A549 (cell line): ENCODE results near the gene FGD5. TPM values are rescaled to one million over a fixed set of nuclear protein-coding genes. Genes with fewer than 3 reads are reported as not detected.

ENCODE experiments used
- ATAC-seq, 2 experiments: fragments of 200-7000 bp in 1 of 2; fragments of >200 bp in 1 of 2; cut with Nextera tagmentation in 1 of 2; cut with Tn5 transposase in 1 of 2; 3 replicates each; pipeline versions ENCODE4 v1.8.0 to v1.9.1; 2018 to 2020; ENCODE audit warnings: mild to moderate bottlenecking in 1 of 2, moderate library complexity in 1 of 2
- CTCF ChIA-PET: fragments of 300-600 bp; sonication (Branson Sonifier 250); formaldehyde crosslinking; extraction: SDS; loops from one replicate; lab custom pipeline; 2021; ENCODE audit warnings: antibody characterized with exemption, inconsistent platforms; lab: Yijun Ruan, JAX
- POLR2A ChIA-PET: fragments of 350-600 bp; formaldehyde crosslinking; extraction: SDS; loops from one replicate; lab custom pipeline; 2021; ENCODE audit warnings: antibody characterized with exemption, inconsistent platforms; lab: Yijun Ruan, JAX
- DNase-seq, 2 experiments: peaks; one replicate each; pipeline versions ENCODE4 v3.0.0 to v3.0.0-alpha.2; 2011 to 2016; ENCODE audit warnings: low read depth in 1 of 2, low spot score in 1 of 2
- FAIRE-seq: peaks from 2 replicates; lab custom pipeline; 2011; peaks lifted over from hg19 to GRCh38; lab: Jason Lieb, UNC
- H3K27ac ChIP-seq, 2 experiments: fragments of >200 bp; sonication (Bioruptor Twin); formaldehyde crosslinking; 3 replicates each; pipeline ENCODE4 v1.5.1; 2016 to 2017
- H3K4me1 ChIP-seq: fragments of >200 bp; sonication (Bioruptor Twin); formaldehyde crosslinking; 3 replicates; pipeline ENCODE4 v1.6.1; 2016
- H3K4me2 ChIP-seq: fragments of >200 bp; sonication (Bioruptor Twin); formaldehyde crosslinking; 3 replicates; pipeline ENCODE4 v1.6.1; 2016
- H3K4me3 ChIP-seq: fragments of >200 bp; sonication (Bioruptor Twin); formaldehyde crosslinking; 3 replicates; pipeline ENCODE4 v1.5.1; 2016
- H3K9me3 ChIP-seq: fragments of >200 bp; sonication (Bioruptor Twin); formaldehyde crosslinking; 3 replicates; pipeline ENCODE4 v1.6.1; 2016
- CBX2 ChIP-seq: fragments of 200-600 bp; sonication (generic); IDR thresholded peaks from 2 replicates; pipeline ENCODE4 v1.6.1; 2016; ENCODE audit warnings: low read depth, mild to moderate bottlenecking, borderline replicate concordance
- CEBPB ChIP-seq, 2 experiments: fragments of >200 bp in 1 of 2; sonication (Bioruptor Twin) in 1 of 2; formaldehyde crosslinking in 1 of 2; IDR thresholded peaks; 2 replicates each; pipeline ENCODE4 v1.6.1; 2012 to 2016
- CHD2 ChIP-seq: fragments of 150-350 bp; IDR thresholded peaks from 2 replicates; pipeline ENCODE4 v1.6.1; 2014; ENCODE audit warnings: low read length; ENCODE audit not compliant: partially characterized antibody
- EP300 ChIP-seq, 2 experiments: fragments of >200 bp; sonication (Bioruptor Twin); formaldehyde crosslinking; IDR thresholded peaks; 2 replicates in 1 of 2; 3 replicates in 1 of 2; pipeline ENCODE4 v1.6.1; 2016 to 2017
- GATA3 ChIP-seq: IDR thresholded peaks from 2 replicates; pipeline ENCODE4 v1.6.1; 2012; ENCODE audit warnings: borderline replicate concordance
- HEYL ChIP-seq: fragments of 250-450 bp; sonication (Bioruptor Pico); IDR thresholded peaks from 2 replicates; pipeline ENCODE4 v1.8.0; 2021; ENCODE audit warnings: mild to moderate bottlenecking, moderate library complexity
- HOXB13 ChIP-seq: fragments of 250-450 bp; sonication (Bioruptor Pico); IDR thresholded peaks from 2 replicates; pipeline ENCODE4 v1.5.0; 2020; ENCODE audit warnings: low read depth, mild to moderate bottlenecking, moderate library complexity
- JUNB ChIP-seq: fragments of >200 bp; sonication (Bioruptor Twin); formaldehyde crosslinking; IDR thresholded peaks from 2 replicates; pipeline ENCODE4 v1.6.1; 2016
- NFE2L2 ChIP-seq: fragments of 150-350 bp; conservative IDR thresholded peaks from 2 replicates; pipeline ENCODE4 v1.6.1; 2014; ENCODE audit warnings: low read length
- NPAS2 ChIP-seq: fragments of 250-450 bp; sonication (Bioruptor Pico); IDR thresholded peaks from 2 replicates; pipeline ENCODE4 v1.8.0; 2022; ENCODE audit warnings: mild to moderate bottlenecking, moderate library complexity, borderline replicate concordance
- POLR2AphosphoS2 ChIP-seq: conservative IDR thresholded peaks from 2 replicates; pipeline ENCODE4 v1.6.1; 2012; ENCODE audit warnings: low read length, improper control_type of control experiment, inconsistent platforms
- RARB ChIP-seq: fragments of 250-450 bp; sonication (Bioruptor Pico); IDR thresholded peaks from 2 replicates; pipeline ENCODE4 v1.8.0; 2021; ENCODE audit warnings: mild to moderate bottlenecking, moderate library complexity
- RFX5 ChIP-seq: fragments of 450-650 bp; IDR thresholded peaks from 2 replicates; pipeline ENCODE4 v1.7.1; 2014; ENCODE audit warnings: antibody characterized with exemption, mild to moderate bottlenecking, moderate library complexity
- SREBF2 ChIP-seq: fragments of 450-650 bp; IDR thresholded peaks from 2 replicates; pipeline ENCODE4 v1.6.1; 2014; ENCODE audit warnings: mild to moderate bottlenecking, moderate library complexity
- ZFP36 ChIP-seq: fragments of 450-650 bp; IDR thresholded peaks from 2 replicates; pipeline ENCODE4 v1.6.1; 2014; ENCODE audit warnings: borderline replicate concordance; ENCODE audit not compliant: partially characterized antibody
- ZNF302 ChIP-seq: fragments of 250-450 bp; sonication (Bioruptor Pico); IDR thresholded peaks from 2 replicates; pipeline ENCODE4 v1.9.0; 2021; ENCODE audit warnings: inconsistent platforms, mild to moderate bottlenecking, moderate library complexity
- ZSCAN20 ChIP-seq: fragments of 250-450 bp; sonication (Bioruptor Pico); IDR thresholded peaks from 2 replicates; pipeline ENCODE4 v1.8.0; 2022; ENCODE audit warnings: mild to moderate bottlenecking, moderate library complexity
- whole genome bisulfite sequencing: methylation state at CpG from one replicate; pipeline ENCODE4 v1.1.6; 2017; ENCODE audit errors: missing lambda C conversion rate; 5-methylcytosine and 5-hydroxymethylcytosine counted together
- polyA plus RNA-seq, 4 experiments: library from polyadenylated mRNA; depleted of rRNA in 3 of 4; stranded (reverse); fragments of >200 nt; fragmentation: RNase III in 1 of 4; extraction: RNeasy Plus Mini Kit Qiagen cat#74134 plus additional on column Dnase treatment in 1 of 4; gene quantifications; 2 replicates in 3 of 4; 3 replicates in 1 of 4; pipeline ENCODE4 v1.2.3, GENCODE V29; 2011 to 2017
- TF ChIP-seq, protein P1 (sequence below): fragments of >200 bp; sonication (Bioruptor Twin); formaldehyde crosslinking; IDR thresholded peaks from 3 replicates; pipeline ENCODE4 v1.6.1; 2016
- TF ChIP-seq, protein P2 (sequence below): IDR thresholded peaks from 2 replicates; pipeline ENCODE4 v1.6.1; 2012
- TF ChIP-seq, protein P3 (sequence below): fragments of 250-450 bp; sonication (Bioruptor Pico); IDR thresholded peaks from 2 replicates; pipeline ENCODE4 v1.5.0; 2021; ENCODE audit warnings: mild to moderate bottlenecking, moderate library complexity, borderline replicate concordance

Gene FGD5
- polyA plus RNA-seq, 2 of the 4 experiments (the other 2 are of a cell fraction) = 0.16 TPM; not detected in 1

DNA sequence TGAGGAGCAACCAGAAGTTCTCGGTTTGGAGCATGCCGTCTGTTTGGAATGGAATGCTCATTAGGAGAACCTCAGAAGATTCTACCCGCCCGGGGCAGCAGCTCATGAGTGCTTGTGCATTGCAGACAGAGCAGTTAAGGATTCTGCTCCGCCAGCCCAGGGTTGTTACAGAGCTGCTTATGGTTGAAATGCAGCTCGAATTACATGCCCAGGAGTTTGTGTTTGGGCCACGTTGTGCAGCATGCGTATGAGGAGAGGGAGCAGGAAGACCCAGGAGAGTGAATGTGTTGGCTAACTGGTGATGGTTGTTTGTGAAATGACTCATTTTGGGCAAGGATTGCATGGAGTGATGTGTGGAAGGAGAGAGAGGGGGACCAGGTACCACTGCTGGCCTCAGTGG lies 9.0 kb downstream of the FGD5 start (continued):
- TF ChIP-seq RARB (CRISPR knock-in tag) (no peak), NFE2L2 (no peak), HEYL (CRISPR knock-in tag) (no peak), EP300 (IDR thresholded peaks at IDR 0.05) (no peak), SREBF2 (no peak)

DNA sequence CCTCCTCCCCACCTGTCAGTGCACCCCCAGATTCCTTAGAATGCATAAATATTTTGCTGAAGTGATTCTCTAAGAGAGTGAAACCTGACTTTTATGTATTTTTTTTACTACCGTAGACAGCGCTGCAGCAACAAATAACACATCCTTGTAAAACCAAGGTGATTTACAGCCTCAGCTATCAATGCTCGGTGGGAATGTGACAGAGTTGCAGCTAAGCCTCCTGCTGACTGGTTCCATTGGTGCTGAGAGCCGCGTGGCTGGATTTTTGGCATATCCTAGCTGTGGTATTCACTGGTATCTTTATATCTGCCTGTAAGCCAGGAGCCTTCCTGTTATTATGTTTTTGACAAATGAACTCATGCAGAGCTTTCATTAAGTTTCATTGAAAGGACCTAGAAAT lies 11.0 kb downstream of the FGD5 start:
- Histone ChIP-seq H3K4me2 (no peak overlapping the region), H3K4me1 (no peaks in the 10 kb centered on the region), H3K4me3 (no peak overlapping the region), H3K9me3 (no peaks in the 10 kb centered on the region), H3K27ac (no peak overlapping the region)
- ChIA-PET POLR2A (no interaction called here), CTCF (interaction anchor here (1.2 kb wide), 1 partner anchor 8 kb away, joined by 3 read pairs; no protein-coding TSS in a partner anchor)
- no peak for TF ChIP-seq NPAS2 (CRISPR knock-in tag)
- no peak for TF ChIP-seq ZSCAN20 (CRISPR knock-in tag)
- TF ChIP-seq EP300 (IDR thresholded peaks at IDR 0.05) = no peak
- no peak for TF ChIP-seq GATA3
- TF ChIP-seq, protein P1, sequence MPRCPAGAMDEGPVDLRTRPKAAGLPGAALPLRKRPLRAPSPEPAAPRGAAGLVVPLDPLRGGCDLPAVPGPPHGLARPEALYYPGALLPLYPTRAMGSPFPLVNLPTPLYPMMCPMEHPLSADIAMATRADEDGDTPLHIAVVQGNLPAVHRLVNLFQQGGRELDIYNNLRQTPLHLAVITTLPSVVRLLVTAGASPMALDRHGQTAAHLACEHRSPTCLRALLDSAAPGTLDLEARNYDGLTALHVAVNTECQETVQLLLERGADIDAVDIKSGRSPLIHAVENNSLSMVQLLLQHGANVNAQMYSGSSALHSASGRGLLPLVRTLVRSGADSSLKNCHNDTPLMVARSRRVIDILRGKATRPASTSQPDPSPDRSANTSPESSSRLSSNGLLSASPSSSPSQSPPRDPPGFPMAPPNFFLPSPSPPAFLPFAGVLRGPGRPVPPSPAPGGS = no peak
- TF ChIP-seq HOXB13 (CRISPR knock-in tag) = no peak
- TF ChIP-seq JUNB = no peak
- no peak for TF ChIP-seq POLR2AphosphoS2
- ATAC-seq (no peak), DNase-seq (no peak), FAIRE-seq (no peak)
- 52% methylated on average over 5 of the region's 5 CpGs for WGBS

DNA sequence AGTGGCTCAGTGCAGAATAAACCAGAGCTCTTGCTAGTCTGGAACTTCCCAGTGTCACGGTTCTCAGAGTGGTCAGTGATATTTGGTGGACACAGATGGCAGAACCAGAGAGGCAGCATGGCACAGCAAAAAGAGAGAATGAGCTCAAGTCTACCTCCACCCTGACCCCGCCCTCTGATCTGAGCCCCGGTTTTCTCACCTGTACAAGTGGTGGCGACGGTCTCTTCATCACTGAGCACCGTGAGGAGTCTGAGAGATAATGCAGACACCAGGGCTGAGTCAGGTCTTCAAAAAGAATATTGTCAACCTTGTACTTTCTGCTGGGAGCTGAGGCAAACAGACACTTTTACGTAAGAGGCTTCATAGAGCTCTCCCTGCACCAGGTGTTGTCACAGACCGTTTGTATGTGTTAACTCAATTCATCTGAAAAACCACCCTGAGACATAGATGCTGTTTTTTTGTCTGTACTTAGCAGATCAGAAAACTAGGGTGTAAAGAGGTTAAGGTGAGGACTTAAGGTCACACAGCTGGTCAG lies 13.2 kb downstream of the FGD5 start:
- DNase-seq (no peak), ATAC-seq (no peak), FAIRE-seq (no peak)
- no peak for TF ChIP-seq CHD2
- no peak for TF ChIP-seq CBX2
- TF ChIP-seq, protein P2, sequence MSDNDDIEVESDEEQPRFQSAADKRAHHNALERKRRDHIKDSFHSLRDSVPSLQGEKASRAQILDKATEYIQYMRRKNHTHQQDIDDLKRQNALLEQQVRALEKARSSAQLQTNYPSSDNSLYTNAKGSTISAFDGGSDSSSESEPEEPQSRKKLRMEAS = no peak
- TF ChIP-seq ZNF302 (CRISPR knock-in tag) = no peak
- TF ChIP-seq, protein P3, sequence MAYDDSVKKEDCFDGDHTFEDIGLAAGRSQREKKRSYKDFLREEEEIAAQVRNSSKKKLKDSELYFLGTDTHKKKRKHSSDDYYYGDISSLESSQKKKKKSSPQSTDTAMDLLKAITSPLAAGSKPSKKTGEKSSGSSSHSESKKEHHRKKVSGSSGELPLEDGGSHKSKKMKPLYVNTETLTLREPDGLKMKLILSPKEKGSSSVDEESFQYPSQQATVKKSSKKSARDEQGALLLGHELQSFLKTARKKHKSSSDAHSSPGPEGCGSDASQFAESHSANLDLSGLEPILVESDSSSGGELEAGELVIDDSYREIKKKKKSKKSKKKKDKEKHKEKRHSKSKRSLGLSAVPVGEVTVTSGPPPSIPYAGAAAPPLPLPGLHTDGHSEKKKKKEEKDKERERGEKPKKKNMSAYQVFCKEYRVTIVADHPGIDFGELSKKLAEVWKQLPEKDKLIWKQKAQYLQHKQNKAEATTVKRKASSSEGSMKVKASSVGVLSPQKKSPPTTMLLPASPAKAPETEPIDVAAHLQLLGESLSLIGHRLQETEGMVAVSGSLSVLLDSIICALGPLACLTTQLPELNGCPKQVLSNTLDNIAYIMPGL = no peak
- TF ChIP-seq RFX5 = no peak
- TF ChIP-seq CEBPB (IDR thresholded peaks at IDR 0.05) = no peak
- no peak for TF ChIP-seq HEYL (CRISPR knock-in tag)
- TF ChIP-seq NFE2L2 = no peak
- TF ChIP-seq ZFP36 = no peak
- no peaks in the 10 kb centered on the region for H3K9me3 ChIP-seq
- no peak overlapping the region for H3K27ac ChIP-seq
- no peak overlapping the region for H3K4me2 ChIP-seq
- H3K4me1 ChIP-seq = no peaks in the 10 kb centered on the region
- no peak overlapping the region for H3K4me3 ChIP-seq
- 17% methylated on average over 8 of the region's 8 CpGs for WGBS
- CTCF ChIA-PET = interaction anchor here (0.8 to 1.2 kb wide), 4 partner anchors 14 to 94 kb away, joined by 3 to 4 read pairs (median 4); no protein-coding TSS in a partner anchor
- POLR2A ChIA-PET = no interaction called here
